Sigmoid colon (tissue), 4 donors: Measurements from ENCODE around the gene PLBD2.
A peak's percentile ranks its signal among the peaks of the same experiment; 100 is the strongest.

Experiments
- EP300 ChIP-seq, 4 donors: sonication (generic); formaldehyde crosslinking; IDR thresholded peaks; one replicate each; pipeline ENCODE4 v1.6.1; 2017; ENCODE audit warnings: antibody characterized with exemption in 4 of 4
- POLR2A ChIP-seq, 2 donors: fragments of 450-650 bp; IDR thresholded peaks; one replicate each; pipeline ENCODE4 v1.6.1; 2016; ENCODE audit warnings: antibody characterized with exemption in 2 of 2, mild to moderate bottlenecking in 2 of 2, moderate library complexity in 2 of 2
- POLR2AphosphoS5 ChIP-seq, 4 donors: sonication (generic); formaldehyde crosslinking; IDR thresholded peaks; one replicate each; pipeline ENCODE4 v1.6.1; 2017; ENCODE audit warnings: antibody characterized with exemption in 4 of 4
- TF ChIP-seq, protein P1 (sequence below), 4 experiments: fragments of 450-650 bp in 3 of 4; fragments of 200-600 bp in 1 of 4; IDR thresholded peaks; one replicate each; pipeline ENCODE4 v1.5.1; 2016 to 2019; ENCODE audit warnings: antibody characterized with exemption in 4 of 4, mild to moderate bottlenecking in 3 of 4, moderate library complexity in 2 of 4

DNA sequence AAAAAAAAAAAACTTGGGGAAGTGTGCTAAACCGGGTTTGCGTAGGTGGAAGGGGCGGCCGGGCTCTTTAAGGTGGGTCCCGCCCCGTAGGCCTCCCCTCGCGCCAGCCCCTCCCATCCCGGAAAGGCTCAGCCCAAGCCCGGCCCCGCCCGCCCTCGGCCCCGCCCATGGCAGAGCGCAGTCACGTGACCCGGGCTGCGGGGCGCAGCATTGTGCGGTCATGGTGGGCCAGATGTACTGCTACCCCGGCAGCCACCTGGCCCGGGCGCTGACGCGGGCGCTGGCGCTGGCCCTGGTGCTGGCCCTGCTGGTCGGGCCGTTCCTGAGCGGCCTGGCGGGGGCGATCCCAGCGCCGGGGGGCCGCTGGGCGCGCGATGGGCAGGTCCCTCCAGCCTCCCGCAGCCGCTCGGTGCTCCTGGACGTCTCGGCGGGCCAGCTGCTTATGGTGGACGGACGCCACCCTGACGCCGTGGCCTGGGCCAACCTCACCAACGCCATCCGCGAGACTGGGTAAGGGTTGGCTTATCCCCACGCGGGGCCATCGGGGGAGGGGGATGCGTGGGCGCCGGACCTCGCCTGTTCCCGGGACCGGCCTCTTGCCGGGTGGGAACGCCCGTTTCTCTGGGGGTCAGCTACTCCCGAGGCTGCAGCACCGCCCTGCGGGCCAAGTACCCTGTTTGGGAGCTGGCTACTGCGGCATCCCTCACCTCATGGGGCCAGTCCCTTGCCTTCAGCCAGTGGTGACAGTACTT lies at the start of gene PLBD2:
- TF ChIP-seq, protein P1, sequence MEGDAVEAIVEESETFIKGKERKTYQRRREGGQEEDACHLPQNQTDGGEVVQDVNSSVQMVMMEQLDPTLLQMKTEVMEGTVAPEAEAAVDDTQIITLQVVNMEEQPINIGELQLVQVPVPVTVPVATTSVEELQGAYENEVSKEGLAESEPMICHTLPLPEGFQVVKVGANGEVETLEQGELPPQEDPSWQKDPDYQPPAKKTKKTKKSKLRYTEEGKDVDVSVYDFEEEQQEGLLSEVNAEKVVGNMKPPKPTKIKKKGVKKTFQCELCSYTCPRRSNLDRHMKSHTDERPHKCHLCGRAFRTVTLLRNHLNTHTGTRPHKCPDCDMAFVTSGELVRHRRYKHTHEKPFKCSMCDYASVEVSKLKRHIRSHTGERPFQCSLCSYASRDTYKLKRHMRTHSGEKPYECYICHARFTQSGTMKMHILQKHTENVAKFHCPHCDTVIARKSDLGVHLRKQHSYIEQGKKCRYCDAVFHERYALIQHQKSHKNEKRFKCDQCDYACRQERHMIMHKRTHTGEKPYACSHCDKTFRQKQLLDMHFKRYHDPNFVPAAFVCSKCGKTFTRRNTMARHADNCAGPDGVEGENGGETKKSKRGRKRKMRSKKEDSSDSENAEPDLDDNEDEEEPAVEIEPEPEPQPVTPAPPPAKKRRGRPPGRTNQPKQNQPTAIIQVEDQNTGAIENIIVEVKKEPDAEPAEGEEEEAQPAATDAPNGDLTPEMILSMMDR (IDR thresholded peaks at IDR 0.05), result no peak
- TF ChIP-seq POLR2A (IDR thresholded peaks at IDR 0.05), result no peak
- TF ChIP-seq EP300 (IDR thresholded peaks at IDR 0.05), result no peak
- peak; percentile 51 to 87 (median 72) for TF ChIP-seq POLR2AphosphoS5 (IDR thresholded peaks at IDR 0.05)
